Measurements from ENCODE around the gene RAD52.

The RAD52 gene

DNA sequence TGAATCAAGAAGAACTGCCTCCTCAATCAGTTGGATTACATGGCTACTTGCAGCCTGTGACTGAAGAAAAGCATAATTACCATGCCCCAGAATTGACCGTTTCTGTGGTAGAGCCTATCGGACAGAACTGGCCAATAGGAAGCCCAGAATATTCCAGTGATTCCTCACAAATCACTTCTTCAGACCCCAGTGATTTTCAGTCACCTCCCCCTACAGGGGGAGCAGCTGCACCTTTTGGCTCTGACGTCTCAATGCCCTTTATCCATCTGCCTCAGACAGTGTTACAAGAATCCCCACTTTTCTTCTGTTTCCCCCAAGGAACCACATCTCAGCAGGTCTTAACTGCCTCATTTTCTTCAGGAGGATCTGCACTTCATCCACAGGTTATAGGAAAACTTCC, 80.8 kb downstream of the RAD52 start:
- no peak for DNase-seq (ENCODE audit: low read depth)

DNA sequence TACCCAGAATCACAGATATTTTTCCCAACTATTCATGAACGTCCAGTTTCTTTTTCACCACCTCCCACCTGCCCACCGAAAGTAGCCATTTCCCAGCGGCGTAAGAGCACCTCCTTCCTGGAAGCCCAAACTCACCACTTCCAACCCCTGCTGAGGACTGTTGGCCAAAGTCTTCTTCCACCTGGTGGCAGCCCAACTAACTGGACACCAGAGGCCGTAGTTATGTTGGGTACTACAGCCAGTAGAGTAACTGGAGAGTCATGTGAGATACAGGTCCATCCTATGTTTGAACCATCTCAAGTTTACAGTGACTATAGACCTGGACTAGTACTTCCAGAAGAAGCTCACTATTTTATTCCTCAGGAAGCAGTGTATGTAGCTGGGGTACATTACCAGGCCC, 81.6 kb downstream of the RAD52 start:
- no peak for DNase-seq (ENCODE audit: low read depth)

DNA sequence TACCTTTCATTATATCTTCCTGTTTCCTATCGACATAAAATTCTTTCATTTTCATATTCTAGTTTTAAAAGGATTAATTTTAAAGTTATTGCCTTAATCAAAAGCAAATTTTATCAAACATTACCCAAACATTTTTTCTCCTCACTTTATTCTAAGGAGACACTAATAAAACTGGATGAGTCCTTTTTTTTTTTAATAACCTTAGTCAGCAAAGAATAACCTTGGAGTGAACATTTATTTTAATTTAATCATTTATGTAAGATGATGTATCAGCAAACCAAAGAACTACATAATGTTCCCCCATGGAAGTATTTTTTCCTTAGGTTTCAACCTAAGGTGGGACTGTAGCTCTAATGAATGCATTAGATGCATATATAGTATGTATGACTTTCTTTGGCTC, 83.9 kb downstream of the RAD52 start:
- DNase-seq (ENCODE audit: low read depth), result no peak

DNA sequence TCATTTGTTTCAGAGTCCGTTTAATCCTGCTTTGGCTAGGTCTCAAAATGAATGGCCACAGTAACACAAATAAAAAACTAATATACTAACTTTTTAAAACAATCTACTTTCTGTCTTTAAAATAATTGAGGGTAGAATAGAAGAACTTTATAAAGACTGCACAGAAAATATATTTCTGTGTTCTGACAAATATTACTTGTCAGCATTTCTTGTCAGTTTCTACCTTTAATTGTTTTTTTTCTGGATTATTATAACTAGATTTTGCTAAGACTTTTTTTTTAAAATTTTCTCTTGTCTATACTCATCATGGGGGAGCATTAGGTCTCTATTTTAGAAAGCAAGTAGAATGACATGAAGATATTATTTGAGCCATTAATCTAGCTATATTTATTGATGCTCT, 86.2 kb downstream of the RAD52 start:
- no peak for DNase-seq (ENCODE audit: low read depth)

DNA sequence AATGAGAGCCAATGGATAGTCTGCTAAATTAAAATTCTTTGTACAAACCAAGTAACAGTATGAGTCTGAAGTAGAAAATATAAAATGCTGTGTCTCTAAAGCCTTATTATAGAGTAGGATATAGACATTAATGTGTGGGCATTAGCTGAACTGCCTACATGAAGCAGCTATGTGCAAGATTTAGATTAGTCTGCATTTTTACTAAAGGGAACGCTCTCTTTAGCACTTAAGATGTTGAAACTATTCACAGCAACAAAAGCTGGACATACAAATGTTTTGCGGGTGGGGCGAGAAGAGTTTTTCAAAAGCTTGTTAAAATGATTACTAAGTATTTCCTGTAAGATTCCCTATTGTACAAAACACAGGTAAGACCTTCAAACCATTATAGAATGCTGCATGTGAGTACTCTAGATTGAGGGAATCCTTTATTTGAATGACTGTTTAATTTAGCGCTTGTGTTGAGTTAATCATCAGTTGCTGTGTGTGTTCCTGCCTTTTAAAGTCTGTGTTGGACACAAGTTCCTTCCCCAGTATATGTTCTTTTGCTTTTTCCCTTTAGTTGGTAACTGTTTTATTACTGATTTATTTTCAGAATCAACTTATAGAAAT, 87.1 kb downstream of the RAD52 start:
- no peak for DNase-seq (ENCODE audit: low read depth)

All from T-helper 22 cell (primary cell).